Measurements from ENCODE around the gene SNX9. TPM values are rescaled to one million over a fixed set of nuclear protein-coding genes. Genes with fewer than 3 reads are reported as not detected.

The SNX9 gene
- total RNA-seq, 1 donor from 2014 or later = 36.0 TPM

GRCh38 chr6:157921685-157922367 lies 98.8 kb downstream of the SNX9 start:
- no peak overlapping the region for H3K4me3 ChIP-seq (ENCODE audit: insufficient read depth, low read depth, low read length)
- no peak overlapping the region for H3K4me2 ChIP-seq (ENCODE audit: low read length)
- H3K9ac ChIP-seq (ENCODE audit: low read length) = no peak overlapping the region
- FAIRE-seq (no peak), DNase-seq (ENCODE audit: low read depth) (peak; percentile 7)
- no peaks in the 10 kb centered on the region for H3K4me1 ChIP-seq (ENCODE audit: insufficient read depth, low read length)
- Mint-ChIP-seq H3K36me3 (ENCODE audit: low read depth, unreplicated experiment) (peaks cover 22% of the 10 kb centered on the region), H3K9me3 (ENCODE audit: unreplicated experiment) (no peaks in the 10 kb centered on the region), H3K4me3 (ENCODE audit: unreplicated experiment) (no peak overlapping the region), H3K4me1 (ENCODE audit: low read depth, unreplicated experiment) (no peaks in the 10 kb centered on the region), H3K27me3 (ENCODE audit: low read depth, unreplicated experiment) (no peaks in the 10 kb centered on the region), H3K27ac (ENCODE audit: unreplicated experiment) (no peak overlapping the region)
- H3K36me3 ChIP-seq (ENCODE audit: insufficient read depth, low read length) = peaks cover 31% of the 10 kb centered on the region
- no peaks in the 10 kb centered on the region for H3K79me2 ChIP-seq (ENCODE audit: insufficient read depth, low read length)
- H3K27me3 ChIP-seq (ENCODE audit: insufficient read depth, low read length) = no peaks in the 10 kb centered on the region
- H3K27ac ChIP-seq (ENCODE audit: low read depth, low read length) = no peak overlapping the region
- no peaks in the 10 kb centered on the region for H4K20me1 ChIP-seq (ENCODE audit: insufficient read depth, low read length)
- no peaks in the 10 kb centered on the region for H3K9me3 ChIP-seq (ENCODE audit: insufficient read depth, low read depth, low read length)
- no peak for TF ChIP-seq EZH2 (IDR thresholded peaks at IDR 0.05; ENCODE audit: insufficient read depth, low read length)
- no peak for TF ChIP-seq CTCF (IDR thresholded peaks at IDR 0.05; ENCODE audit: insufficient read depth, low read depth, low read length)
- no peak overlapping the region for H2AFZ ChIP-seq (ENCODE audit: low read depth, low read length)

DNA sequence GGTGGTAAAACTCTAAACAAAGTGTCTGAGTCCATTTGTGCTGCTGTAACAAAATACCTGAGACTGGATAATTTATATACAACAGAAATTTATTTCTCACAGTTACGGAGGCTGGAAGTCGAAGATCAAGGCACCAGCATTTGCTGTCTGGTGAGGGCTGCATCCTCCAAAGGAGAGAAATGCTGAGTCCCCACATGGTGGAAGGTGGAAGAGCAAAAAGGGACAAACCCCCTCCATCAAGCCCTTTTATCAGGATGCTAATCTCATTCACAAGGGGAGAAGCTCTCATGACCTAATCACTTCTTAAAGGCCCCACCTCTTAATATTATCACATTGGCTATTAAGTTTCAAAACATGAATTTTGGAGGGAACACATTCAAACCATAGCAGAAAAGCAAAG lies 102.7 kb downstream of the SNX9 start:
- no peak overlapping the region for H3K4me3 Mint-ChIP-seq (ENCODE audit: unreplicated experiment)
- H3K36me3 Mint-ChIP-seq (ENCODE audit: low read depth, unreplicated experiment) = peaks cover 14% of the 10 kb centered on the region
- no peaks in the 10 kb centered on the region for H3K9me3 ChIP-seq (ENCODE audit: insufficient read depth, low read depth, low read length)
- H3K27ac ChIP-seq (ENCODE audit: low read depth, low read length) = no peak overlapping the region
- H3K4me2 ChIP-seq (ENCODE audit: low read length) = no peak overlapping the region
- TF ChIP-seq EZH2 (IDR thresholded peaks at IDR 0.05; ENCODE audit: insufficient read depth, low read length) (no peak), CTCF (IDR thresholded peaks at IDR 0.05; ENCODE audit: insufficient read depth, low read depth, low read length) (no peak)
- no peak overlapping the region for H3K9ac ChIP-seq (ENCODE audit: low read length)
- FAIRE-seq (no peak), DNase-seq (ENCODE audit: low read depth) (no peak)
- no peak overlapping the region for H3K27ac Mint-ChIP-seq (ENCODE audit: unreplicated experiment)
- H3K27me3 Mint-ChIP-seq (ENCODE audit: low read depth, unreplicated experiment) = no peaks in the 10 kb centered on the region
- no peaks in the 10 kb centered on the region for H3K4me1 ChIP-seq (ENCODE audit: insufficient read depth, low read length)
- H3K36me3 ChIP-seq (ENCODE audit: insufficient read depth, low read length) = peaks cover 30% of the 10 kb centered on the region
- no peaks in the 10 kb centered on the region for H3K4me1 Mint-ChIP-seq (ENCODE audit: low read depth, unreplicated experiment)
- no peak overlapping the region for H3K4me3 ChIP-seq (ENCODE audit: insufficient read depth, low read depth, low read length)
- no peaks in the 10 kb centered on the region for H3K9me3 Mint-ChIP-seq (ENCODE audit: unreplicated experiment)
- no peaks in the 10 kb centered on the region for H3K79me2 ChIP-seq (ENCODE audit: insufficient read depth, low read length)
- H3K27me3 ChIP-seq (ENCODE audit: insufficient read depth, low read length) = no peaks in the 10 kb centered on the region
- H4K20me1 ChIP-seq (ENCODE audit: insufficient read depth, low read length) = no peaks in the 10 kb centered on the region
- H2AFZ ChIP-seq (ENCODE audit: low read depth, low read length) = no peak overlapping the region

- no peaks in the 10 kb centered on the region for H3K9me3 ChIP-seq (ENCODE audit: insufficient read depth, low read depth, low read length)
- Mint-ChIP-seq H3K36me3 (ENCODE audit: low read depth, unreplicated experiment) (peaks cover 17% of the 10 kb centered on the region), H3K9me3 (ENCODE audit: unreplicated experiment) (no peaks in the 10 kb centered on the region), H3K27ac (ENCODE audit: unreplicated experiment) (no peak overlapping the region), H3K4me1 (ENCODE audit: low read depth, unreplicated experiment) (no peaks in the 10 kb centered on the region), H3K4me3 (ENCODE audit: unreplicated experiment) (no peak overlapping the region), H3K27me3 (ENCODE audit: low read depth, unreplicated experiment) (no peaks in the 10 kb centered on the region)
- no peak overlapping the region for H3K27ac ChIP-seq (ENCODE audit: low read depth, low read length)
- peaks cover 22% of the 10 kb centered on the region for H3K36me3 ChIP-seq (ENCODE audit: insufficient read depth, low read length)
- FAIRE-seq (no peak), DNase-seq (ENCODE audit: low read depth) (no peak)
- no peaks in the 10 kb centered on the region for H3K79me2 ChIP-seq (ENCODE audit: insufficient read depth, low read length)
- H3K4me2 ChIP-seq (ENCODE audit: low read length) = no peak overlapping the region
- TF ChIP-seq CTCF (IDR thresholded peaks at IDR 0.05; ENCODE audit: insufficient read depth, low read depth, low read length) = no peak
- H3K27me3 ChIP-seq (ENCODE audit: insufficient read depth, low read length) = no peaks in the 10 kb centered on the region
- no peak overlapping the region for H3K4me3 ChIP-seq (ENCODE audit: insufficient read depth, low read depth, low read length)
- no peak overlapping the region for H3K9ac ChIP-seq (ENCODE audit: low read length)
- no peaks in the 10 kb centered on the region for H3K4me1 ChIP-seq (ENCODE audit: insufficient read depth, low read length)
- no peak overlapping the region for H2AFZ ChIP-seq (ENCODE audit: low read depth, low read length)
- no peaks in the 10 kb centered on the region for H4K20me1 ChIP-seq (ENCODE audit: insufficient read depth, low read length)
These were observed 104.0 kb downstream of the SNX9 start for GRCh38 chr6:157927011-157927410.
